Measurements from ENCODE around the gene HJURP.

Gene HJURP

DNA sequence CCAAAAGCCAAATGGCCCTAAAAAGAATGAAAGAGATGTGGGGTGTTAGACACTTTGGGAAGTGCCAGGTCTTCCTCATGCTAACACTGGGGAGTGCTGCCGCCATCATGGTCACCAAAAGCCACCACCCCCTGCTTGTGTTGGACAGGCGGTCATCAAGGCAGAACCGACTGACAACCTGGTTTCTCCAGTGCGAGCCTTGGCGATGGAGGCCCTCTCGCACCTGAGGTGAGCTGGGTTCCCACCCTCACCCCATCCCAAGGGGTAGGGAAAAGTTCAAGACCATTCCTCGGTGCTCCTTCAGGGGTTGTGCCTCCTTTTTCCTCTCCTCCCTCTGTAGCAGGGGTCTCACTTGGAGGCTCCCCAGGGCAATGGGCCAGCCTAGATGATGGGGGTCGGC lies 42.6 kb downstream of the HJURP start:
- Histone ChIP-seq H3K27ac (ENCODE audit: low read depth, low read length) (no peak overlapping the region), H3K9me3 (ENCODE audit: control insufficient read depth, insufficient read depth, low read depth, low read length) (no peaks in the 10 kb centered on the region), H3K4me3 (ENCODE audit: low read depth, low read length) (no peak overlapping the region), H3K36me3 (ENCODE audit: control insufficient read depth, insufficient read depth, low read length) (no peaks in the 10 kb centered on the region), H3K9ac (ENCODE audit: low read length) (no peak overlapping the region), H3K4me1 (ENCODE audit: control insufficient read depth, insufficient read depth, low read length) (no peaks in the 10 kb centered on the region), H3K27me3 (ENCODE audit: control insufficient read depth, insufficient read depth, low read length) (no peaks in the 10 kb centered on the region)

DNA sequence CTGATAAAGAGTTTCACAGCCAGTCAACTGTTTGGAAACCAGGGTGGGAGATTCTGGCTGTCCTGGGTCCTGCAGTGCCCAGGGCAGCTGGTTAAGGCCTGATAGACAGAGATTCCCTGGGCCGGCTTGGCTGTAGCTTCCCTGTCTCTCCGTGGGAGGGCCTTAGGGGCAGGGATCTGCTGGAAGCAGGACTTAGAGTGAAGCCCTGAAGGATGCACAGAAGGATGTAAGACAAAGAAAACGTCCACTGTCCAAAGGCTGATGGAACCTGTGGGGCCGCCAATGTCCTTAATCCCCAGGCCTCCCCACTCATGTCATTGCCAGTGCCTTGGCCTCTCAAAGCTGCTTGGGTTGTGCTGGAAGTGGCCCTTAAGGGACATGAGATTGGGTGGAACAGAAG lies 43.2 kb downstream of the HJURP start:
- no peaks in the 10 kb centered on the region for H3K27me3 ChIP-seq (ENCODE audit: control insufficient read depth, insufficient read depth, low read length)
- no peaks in the 10 kb centered on the region for H3K9me3 ChIP-seq (ENCODE audit: control insufficient read depth, insufficient read depth, low read depth, low read length)
- no peak overlapping the region for H3K9ac ChIP-seq (ENCODE audit: low read length)
- H3K4me3 ChIP-seq (ENCODE audit: low read depth, low read length) = no peak overlapping the region
- H3K4me1 ChIP-seq (ENCODE audit: control insufficient read depth, insufficient read depth, low read length) = no peaks in the 10 kb centered on the region
- no peak overlapping the region for H3K27ac ChIP-seq (ENCODE audit: low read depth, low read length)
- H3K36me3 ChIP-seq (ENCODE audit: control insufficient read depth, insufficient read depth, low read length) = no peaks in the 10 kb centered on the region

DNA sequence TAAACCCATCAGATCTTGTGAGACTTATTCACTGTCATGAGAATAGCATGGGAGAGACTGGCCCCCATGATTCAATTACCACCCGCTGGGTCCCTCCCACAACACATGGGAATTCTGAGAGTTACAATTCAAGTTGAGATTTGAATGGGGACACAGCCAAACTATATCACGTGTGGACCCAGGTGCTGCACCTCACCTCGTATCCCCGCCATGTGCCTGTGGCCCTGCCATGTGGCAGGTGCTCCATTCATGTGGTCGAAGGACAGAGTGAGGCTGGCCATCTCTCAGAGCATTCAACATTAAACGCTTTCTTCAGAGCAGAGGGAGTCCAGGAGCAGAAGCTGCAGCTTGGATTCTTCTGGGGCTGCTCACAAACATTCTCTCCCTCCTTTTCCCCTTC lies 44.0 kb downstream of the HJURP start:
- H3K4me1 ChIP-seq (ENCODE audit: control insufficient read depth, insufficient read depth, low read length) = no peaks in the 10 kb centered on the region
- H3K9me3 ChIP-seq (ENCODE audit: control insufficient read depth, insufficient read depth, low read depth, low read length) = no peaks in the 10 kb centered on the region
- no peaks in the 10 kb centered on the region for H3K27me3 ChIP-seq (ENCODE audit: control insufficient read depth, insufficient read depth, low read length)
- no peaks in the 10 kb centered on the region for H3K36me3 ChIP-seq (ENCODE audit: control insufficient read depth, insufficient read depth, low read length)
- H3K27ac ChIP-seq (ENCODE audit: low read depth, low read length) = no peak overlapping the region
- H3K9ac ChIP-seq (ENCODE audit: low read length) = no peak overlapping the region
- H3K4me3 ChIP-seq (ENCODE audit: low read depth, low read length) = no peak overlapping the region

DNA sequence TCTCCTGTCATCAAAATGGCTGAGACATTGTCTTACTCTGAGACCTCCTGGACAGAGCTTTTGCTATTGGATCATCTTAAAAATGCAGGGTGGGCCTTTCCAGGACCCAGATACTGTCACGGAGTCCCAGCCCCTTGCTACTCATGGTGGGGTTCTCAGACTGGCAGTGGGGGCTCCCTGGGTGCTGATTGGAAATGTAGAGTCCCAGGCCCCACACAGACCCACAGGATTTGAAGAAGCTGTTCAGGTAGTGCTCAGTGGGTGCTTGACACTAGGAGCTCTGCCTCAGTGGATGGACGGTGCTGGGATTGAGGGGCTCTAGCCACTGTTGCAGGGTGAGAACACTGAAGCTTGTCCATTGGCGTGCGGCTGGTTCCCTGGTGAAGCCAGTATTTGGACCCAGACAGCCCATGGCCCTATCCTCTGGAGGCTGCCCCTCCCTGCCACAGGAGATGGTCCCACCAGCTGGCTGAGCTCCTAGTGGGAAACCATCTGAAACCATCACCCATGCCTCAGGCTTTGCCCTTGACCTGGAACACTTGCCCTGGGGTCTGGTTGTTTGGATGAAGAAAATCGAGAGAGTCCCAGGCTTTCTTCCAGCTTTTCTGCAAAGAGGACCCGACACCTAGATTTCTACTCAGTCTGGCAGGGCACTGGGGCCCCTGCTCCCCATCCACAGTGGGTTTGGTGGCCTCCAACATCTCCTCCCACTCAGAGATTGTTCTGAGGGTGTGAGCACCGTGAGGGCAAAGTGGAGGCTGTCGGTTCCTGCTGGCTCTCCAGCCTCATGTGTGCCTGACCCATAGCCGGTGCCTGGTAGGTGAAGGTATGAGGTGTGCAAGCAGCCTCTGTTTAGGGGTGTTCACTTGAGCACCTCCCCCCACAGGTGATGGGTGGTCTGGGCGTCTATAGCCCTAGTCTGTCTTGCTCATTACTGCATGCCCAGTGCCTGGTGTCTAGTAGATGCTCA lies 46.1 kb downstream of the HJURP start:
- H3K4me3 ChIP-seq (ENCODE audit: low read depth, low read length) = no peak overlapping the region
- H3K9ac ChIP-seq (ENCODE audit: low read length) = no peak overlapping the region
- 0 out of 2 replicates have a peak, but pooled peaks cover 2% of the 10 kb centered on the region for H3K27me3 ChIP-seq (ENCODE audit: control insufficient read depth, insufficient read depth, low read length)
- no peaks in the 10 kb centered on the region for H3K4me1 ChIP-seq (ENCODE audit: control insufficient read depth, insufficient read depth, low read length)
- H3K27ac ChIP-seq (ENCODE audit: low read depth, low read length) = no peak overlapping the region
- no peaks in the 10 kb centered on the region for H3K36me3 ChIP-seq (ENCODE audit: control insufficient read depth, insufficient read depth, low read length)
- H3K9me3 ChIP-seq (ENCODE audit: control insufficient read depth, insufficient read depth, low read depth, low read length) = no peaks in the 10 kb centered on the region

DNA sequence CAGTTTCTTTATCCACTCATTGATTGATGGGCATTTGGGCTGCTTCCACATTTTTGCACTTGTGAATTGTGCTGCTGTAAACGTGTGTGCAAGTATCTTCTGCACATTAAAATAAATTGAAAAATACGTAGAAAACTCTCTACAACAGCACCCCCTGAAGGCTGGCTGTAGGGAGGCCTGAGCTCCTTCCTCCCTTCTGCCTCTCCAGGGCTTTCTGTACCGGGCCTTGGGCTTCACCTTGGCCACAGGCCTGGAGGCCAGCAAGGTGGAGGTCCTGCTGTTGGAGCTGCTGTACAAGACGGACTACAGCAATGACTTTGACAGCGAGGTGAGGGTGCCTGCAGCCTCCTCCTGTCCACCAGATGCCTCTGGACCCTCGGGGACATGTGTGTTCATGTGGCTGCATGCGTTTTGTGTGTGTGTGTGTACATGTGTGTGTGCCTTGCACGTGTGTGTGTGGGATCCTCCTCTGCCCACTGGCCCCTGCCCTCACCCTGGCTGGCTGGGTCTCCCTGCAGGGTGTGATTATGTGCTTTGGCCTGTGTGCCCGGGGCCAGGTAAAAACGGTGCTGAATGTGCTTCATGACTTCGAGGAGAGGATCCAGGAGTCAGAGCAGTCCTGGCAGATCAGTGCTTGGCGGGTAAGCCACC lies 47.0 kb downstream of the HJURP start:
- Histone ChIP-seq H3K4me1 (ENCODE audit: control insufficient read depth, insufficient read depth, low read length) (no peaks in the 10 kb centered on the region), H3K9me3 (ENCODE audit: control insufficient read depth, insufficient read depth, low read depth, low read length) (no peaks in the 10 kb centered on the region), H3K4me3 (ENCODE audit: low read depth, low read length) (no peak overlapping the region), H3K27me3 (ENCODE audit: control insufficient read depth, insufficient read depth, low read length) (0 out of 2 replicates have a peak, but pooled peaks cover 2% of the 10 kb centered on the region), H3K27ac (ENCODE audit: low read depth, low read length) (no peak overlapping the region), H3K36me3 (ENCODE audit: control insufficient read depth, insufficient read depth, low read length) (no peaks in the 10 kb centered on the region), H3K9ac (ENCODE audit: low read length) (no peak overlapping the region)

DNA sequence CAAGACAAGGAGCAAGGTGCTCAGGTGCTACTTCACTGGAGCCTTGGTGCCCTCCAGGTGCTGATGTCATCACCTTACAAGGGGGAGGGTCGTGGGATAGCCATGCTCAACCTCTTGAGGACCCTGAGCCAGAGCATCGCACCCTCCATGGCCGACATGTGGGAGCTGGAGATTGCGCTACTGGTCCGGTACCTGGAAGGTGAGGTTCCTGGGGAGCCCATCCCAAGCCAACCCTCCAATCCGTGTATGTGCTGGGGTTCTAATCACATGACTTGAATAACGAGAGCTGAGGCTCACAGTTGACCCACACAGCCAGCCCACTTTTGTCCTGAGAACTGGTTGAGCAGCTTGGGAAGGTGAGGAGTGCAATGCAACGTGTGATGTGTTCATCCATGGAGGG lies 50.3 kb downstream of the HJURP start:
- H3K27me3 ChIP-seq (ENCODE audit: control insufficient read depth, insufficient read depth, low read length) = 0 out of 2 replicates have a peak, but pooled peaks cover 2% of the 10 kb centered on the region
- H3K36me3 ChIP-seq (ENCODE audit: control insufficient read depth, insufficient read depth, low read length) = no peaks in the 10 kb centered on the region

DNA sequence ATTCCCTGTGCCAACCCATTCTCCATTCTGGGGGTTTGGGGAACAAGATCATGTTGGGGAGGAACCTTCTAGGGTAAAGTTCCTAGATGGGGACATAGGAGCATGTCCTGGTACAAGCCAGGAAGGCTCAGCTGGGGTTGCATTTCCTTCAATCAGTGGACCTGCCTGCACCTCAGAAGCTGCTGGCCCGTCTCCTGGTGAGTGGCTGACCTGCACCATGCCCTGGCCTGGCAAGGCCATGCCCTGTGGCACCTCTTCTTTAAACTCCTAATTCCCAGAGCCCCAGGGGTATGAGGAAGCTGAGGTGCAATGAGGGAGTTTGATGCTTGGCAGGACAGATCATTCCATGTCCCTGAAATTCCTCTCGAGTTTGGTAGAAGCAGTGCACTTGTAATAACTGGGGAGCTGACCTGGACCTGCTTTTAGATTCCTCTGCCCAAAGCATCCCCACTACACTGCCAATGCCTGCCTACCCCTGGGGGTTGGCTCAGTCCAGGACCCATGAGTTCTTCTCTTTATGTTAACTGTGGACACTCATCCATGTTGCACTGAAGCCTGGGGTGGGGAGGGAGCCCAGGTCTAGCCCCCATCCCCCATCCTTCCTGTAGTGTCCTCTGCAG lies 50.9 kb downstream of the HJURP start:
- Histone ChIP-seq H3K9me3 (ENCODE audit: control insufficient read depth, insufficient read depth, low read depth, low read length) (no peaks in the 10 kb centered on the region), H3K27me3 (ENCODE audit: control insufficient read depth, insufficient read depth, low read length) (0 out of 2 replicates have a peak, but pooled peaks cover 2% of the 10 kb centered on the region), H3K9ac (ENCODE audit: low read length) (no peak overlapping the region), H3K27ac (ENCODE audit: low read depth, low read length) (no peak overlapping the region), H3K4me1 (ENCODE audit: control insufficient read depth, insufficient read depth, low read length) (no peaks in the 10 kb centered on the region), H3K4me3 (ENCODE audit: low read depth, low read length) (no peak overlapping the region), H3K36me3 (ENCODE audit: control insufficient read depth, insufficient read depth, low read length) (no peaks in the 10 kb centered on the region)

More for the DNA sequence above, 50.3 kb downstream of the HJURP start:
- Histone ChIP-seq H3K9ac (ENCODE audit: low read length) (no peak overlapping the region), H3K4me3 (ENCODE audit: low read depth, low read length) (no peak overlapping the region), H3K9me3 (ENCODE audit: control insufficient read depth, insufficient read depth, low read depth, low read length) (no peaks in the 10 kb centered on the region), H3K4me1 (ENCODE audit: control insufficient read depth, insufficient read depth, low read length) (no peaks in the 10 kb centered on the region), H3K27ac (ENCODE audit: low read depth, low read length) (no peak overlapping the region)

DNA sequence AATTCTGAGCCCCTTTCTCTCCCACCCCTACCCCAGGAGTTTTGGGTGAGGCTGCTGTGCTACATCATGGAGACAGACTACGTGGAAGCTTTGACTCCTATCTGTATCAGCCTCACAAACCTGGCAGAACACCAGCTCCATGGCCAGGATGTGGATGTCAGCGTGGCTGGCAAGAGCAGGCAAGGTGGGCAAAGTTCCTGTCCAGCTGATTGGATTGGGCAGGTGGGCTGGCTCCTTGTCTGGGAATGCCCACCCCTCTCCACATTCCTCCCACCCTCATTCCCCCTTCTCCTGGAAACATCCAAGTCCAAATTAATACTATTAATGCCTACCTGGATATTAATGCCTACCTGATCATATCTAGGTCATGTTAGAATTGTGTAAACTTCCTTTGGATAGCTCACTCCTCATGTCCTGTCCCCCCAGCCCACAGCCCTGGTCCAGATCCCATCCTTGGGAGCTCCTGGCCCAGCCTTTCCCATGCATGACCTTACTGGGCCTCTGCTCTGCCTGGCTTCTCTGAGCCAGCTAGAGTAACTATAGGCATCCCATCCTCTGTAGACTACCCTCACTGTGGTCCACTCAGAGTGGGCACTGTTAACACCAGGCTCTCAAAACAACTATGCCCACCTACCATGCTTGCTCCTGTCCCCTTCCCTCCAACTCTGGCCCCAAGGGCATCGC lies 52.1 kb downstream of the HJURP start:
- Histone ChIP-seq H3K27ac (ENCODE audit: low read depth, low read length) (no peak overlapping the region), H3K9me3 (ENCODE audit: control insufficient read depth, insufficient read depth, low read depth, low read length) (no peaks in the 10 kb centered on the region), H3K27me3 (ENCODE audit: control insufficient read depth, insufficient read depth, low read length) (0 out of 2 replicates have a peak, but pooled peaks cover 2% of the 10 kb centered on the region), H3K9ac (ENCODE audit: low read length) (no peak overlapping the region), H3K4me1 (ENCODE audit: control insufficient read depth, insufficient read depth, low read length) (no peaks in the 10 kb centered on the region), H3K36me3 (ENCODE audit: control insufficient read depth, insufficient read depth, low read length) (no peaks in the 10 kb centered on the region), H3K4me3 (ENCODE audit: low read depth, low read length) (no peak overlapping the region)

DNA sequence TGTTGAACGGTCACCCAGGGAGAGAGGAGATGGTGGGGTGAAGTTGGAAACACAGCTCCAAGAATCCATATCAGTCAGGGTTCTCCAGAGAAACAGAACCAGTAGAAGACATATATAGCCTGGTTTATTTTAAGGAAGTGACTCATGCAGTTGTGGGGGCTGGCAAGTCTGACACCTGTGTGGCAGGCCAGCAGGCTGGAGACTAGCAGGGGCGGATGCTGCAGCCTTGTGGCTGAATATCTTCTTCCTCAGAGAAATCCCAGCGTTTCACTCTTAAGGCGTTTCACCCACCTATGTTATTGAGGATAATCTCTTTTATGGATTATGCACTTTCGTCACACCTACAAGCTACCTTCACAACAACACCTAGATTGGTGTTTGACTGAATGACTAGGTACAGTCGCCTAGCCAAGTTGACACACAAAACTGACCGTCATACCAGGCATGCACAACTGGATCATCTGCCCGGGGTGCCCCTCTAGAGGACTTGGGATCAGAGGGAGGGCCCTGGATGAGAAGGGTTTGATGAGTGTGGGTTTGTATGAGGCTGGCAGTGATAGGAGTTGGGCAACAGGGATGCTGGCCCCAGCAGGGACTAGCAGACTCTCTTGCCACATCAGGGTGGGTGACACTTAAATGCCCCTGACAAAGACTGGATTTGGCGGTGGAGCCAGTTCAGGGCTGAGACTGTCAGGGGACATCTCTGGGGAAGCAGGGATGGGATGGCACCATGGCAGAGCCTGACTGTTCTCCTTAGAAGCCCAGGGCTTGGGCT lies 52.8 kb downstream of the HJURP start:
- Histone ChIP-seq H3K27ac (ENCODE audit: low read depth, low read length) (no peak overlapping the region), H3K36me3 (ENCODE audit: control insufficient read depth, insufficient read depth, low read length) (no peaks in the 10 kb centered on the region), H3K4me1 (ENCODE audit: control insufficient read depth, insufficient read depth, low read length) (no peaks in the 10 kb centered on the region), H3K9ac (ENCODE audit: low read length) (no peak overlapping the region), H3K4me3 (ENCODE audit: low read depth, low read length) (no peak overlapping the region), H3K27me3 (ENCODE audit: control insufficient read depth, insufficient read depth, low read length) (0 out of 2 replicates have a peak, but pooled peaks cover 2% of the 10 kb centered on the region), H3K9me3 (ENCODE audit: control insufficient read depth, insufficient read depth, low read depth, low read length) (no peaks in the 10 kb centered on the region)

DNA sequence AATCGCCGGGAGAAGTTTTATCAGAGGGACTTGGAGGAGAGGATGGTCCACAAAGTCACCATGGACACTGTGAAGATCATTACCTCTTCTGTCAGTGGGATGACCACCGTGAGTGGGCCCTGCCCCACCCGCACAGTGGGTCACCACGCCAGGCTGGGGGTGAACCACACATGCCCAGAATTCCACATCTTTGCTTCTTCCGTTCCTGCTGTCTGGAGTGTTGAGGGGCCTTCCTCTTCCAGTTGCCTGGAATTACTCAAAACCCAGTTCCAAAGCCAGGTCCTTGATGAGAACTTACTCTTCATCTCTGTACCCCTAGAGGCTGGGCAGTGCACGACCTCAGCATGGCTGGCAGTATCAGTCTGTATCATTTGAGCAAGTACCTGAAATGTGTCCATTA lies 54.1 kb downstream of the HJURP start:
- Histone ChIP-seq H3K9ac (ENCODE audit: low read length) (no peak overlapping the region), H3K4me1 (ENCODE audit: control insufficient read depth, insufficient read depth, low read length) (no peaks in the 10 kb centered on the region), H3K27me3 (ENCODE audit: control insufficient read depth, insufficient read depth, low read length) (0 out of 2 replicates have a peak, but pooled peaks cover 2% of the 10 kb centered on the region), H3K4me3 (ENCODE audit: low read depth, low read length) (no peak overlapping the region), H3K9me3 (ENCODE audit: control insufficient read depth, insufficient read depth, low read depth, low read length) (no peaks in the 10 kb centered on the region), H3K27ac (ENCODE audit: low read depth, low read length) (no peak overlapping the region), H3K36me3 (ENCODE audit: control insufficient read depth, insufficient read depth, low read length) (no peaks in the 10 kb centered on the region)

All from HUES6 (cell line).